ENCODE measurements around the gene DYNLT2.

DNA sequence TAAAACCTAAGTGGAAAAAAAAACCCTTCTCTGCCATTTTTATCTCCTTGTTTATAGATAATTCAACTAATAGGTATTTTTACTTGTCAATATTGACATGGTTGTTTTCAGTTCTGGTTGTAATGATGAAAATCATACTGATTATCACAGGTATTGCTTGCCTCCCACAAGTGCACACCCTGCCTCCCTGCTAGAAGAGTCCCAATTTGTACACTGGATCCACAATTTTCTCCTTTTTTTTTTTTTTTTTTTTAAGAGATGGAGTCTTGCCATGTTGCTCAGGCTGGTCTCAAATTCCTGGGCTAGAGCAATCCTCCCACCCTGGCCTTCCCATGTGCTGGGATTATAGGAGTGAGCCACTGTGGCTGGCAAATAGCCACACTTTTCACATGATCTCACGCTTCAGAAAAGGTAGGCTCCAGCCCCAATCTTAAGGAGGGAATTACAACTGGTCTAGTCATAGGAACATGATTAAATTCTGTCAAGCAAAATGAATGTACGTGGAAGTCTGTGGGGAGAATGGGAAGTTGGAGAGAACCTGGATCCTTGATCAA, 12.3 kb downstream of the DYNLT2 start:
- TF ChIP-seq POLR2AphosphoS5 (IDR thresholded peaks at IDR 0.05) (no peak), POLR2A (IDR thresholded peaks at IDR 0.05) (no peak), CTCF (IDR thresholded peaks at IDR 0.05) (no peak), EP300 (IDR thresholded peaks at IDR 0.05; ENCODE audit: low read depth) (no peak)
